GM18505 (cell line): ENCODE data around the gene CERS6.
"Not testable (repeated sequence)": the region's sequence is repeated elsewhere in the genome, so short reads cannot be mapped to it uniquely, and the experiment has no call there.

Source experiments
- ATAC-seq: cut with Tn5 transposase; IDR thresholded peaks from one replicate; pipeline ENCODE4 v1.9.1; 2021; ENCODE audit not compliant: unreplicated experiment
- POLR2A ChIP-seq: IDR thresholded peaks from 4 replicates; pipeline ENCODE4 v1.6.1; 2011; ENCODE audit warnings: borderline replicate concordance; ENCODE audit not compliant: insufficient read depth, insufficient read length; ENCODE audit errors: extremely low read depth

The CERS6 gene

DNA sequence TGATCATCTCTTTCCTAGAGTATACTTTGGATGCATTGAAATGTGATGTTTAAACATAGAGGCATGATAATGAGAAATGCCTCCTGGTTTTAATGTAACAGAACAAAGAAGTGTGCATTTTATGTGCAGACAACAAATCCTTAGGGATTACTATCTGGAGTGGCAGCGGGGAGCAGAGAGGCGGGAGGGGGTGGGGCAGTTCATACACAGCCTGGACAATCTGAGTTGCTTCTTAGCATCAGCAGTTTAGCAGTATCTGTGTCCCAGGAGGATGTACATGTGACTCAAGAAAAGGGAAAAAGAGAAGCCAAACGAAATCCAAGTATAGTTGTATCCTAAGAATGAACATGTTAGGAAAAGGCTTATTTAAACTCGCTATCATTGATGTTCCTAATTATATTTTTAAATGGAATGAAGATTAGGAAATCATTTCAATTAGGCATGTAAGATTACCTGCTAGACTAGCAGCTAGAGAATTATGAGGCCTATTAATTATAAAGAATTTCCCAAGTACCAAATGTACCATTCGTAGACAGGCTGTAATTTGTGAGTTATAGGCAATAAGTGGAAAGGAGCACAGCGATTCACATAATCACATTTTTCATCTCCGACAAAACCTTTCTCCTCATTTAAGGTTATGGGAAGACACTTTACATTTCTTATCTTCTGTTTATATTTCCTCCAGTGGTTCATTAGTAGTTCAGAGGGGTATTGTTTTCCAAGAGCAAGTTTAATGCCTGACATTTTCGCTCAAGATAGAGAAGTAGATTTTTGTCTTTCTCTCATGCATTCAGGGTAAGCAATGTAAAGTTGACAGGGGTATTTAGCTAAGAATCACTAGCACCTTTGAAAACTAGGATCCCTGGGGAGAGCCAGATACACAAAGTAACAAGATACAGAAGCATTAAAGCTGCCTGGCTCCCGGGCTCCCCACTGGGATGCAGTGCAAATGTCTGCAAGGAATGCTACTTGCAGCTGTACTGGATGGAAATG, 205.1 kb downstream of the CERS6 start:
- no peak for TF ChIP-seq POLR2A
- ATAC-seq = no peak

- no peak for TF ChIP-seq POLR2A
- ATAC-seq = no peak
These were observed 205.8 kb downstream of the CERS6 start for GRCh38 chr2:168661863-168662256.

DNA sequence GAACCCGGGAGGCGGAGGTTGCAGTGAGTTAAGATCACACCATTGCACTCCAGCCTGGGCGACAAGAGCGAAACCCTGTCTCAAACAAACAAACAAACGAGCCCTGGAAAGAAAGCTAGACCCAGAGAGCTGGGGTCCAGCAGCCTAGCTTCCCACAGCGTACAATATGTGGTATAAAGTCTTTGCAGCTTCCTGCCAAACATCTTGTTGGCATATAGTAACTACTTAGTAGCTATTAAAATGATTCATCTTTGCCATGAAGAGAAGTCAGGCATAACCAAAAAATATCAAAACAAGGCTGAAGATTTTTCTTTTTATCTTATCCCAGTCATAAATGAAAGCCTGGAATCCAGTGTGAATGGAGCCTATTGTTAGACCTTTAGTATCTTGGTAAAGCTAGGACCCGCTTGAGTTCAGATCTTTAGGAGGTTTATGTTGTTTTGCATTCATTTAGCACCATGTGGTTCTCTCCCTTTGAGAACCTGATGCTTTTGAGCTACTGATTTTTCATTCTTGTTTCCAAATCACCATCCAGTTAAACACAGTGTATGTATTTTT, 206.7 kb downstream of the CERS6 start:
- no peak for ATAC-seq
- TF ChIP-seq POLR2A = no peak

- no peak for ATAC-seq
- TF ChIP-seq POLR2A = no peak
These were observed 207.9 kb downstream of the CERS6 start for GRCh38 chr2:168663993-168664392.

DNA sequence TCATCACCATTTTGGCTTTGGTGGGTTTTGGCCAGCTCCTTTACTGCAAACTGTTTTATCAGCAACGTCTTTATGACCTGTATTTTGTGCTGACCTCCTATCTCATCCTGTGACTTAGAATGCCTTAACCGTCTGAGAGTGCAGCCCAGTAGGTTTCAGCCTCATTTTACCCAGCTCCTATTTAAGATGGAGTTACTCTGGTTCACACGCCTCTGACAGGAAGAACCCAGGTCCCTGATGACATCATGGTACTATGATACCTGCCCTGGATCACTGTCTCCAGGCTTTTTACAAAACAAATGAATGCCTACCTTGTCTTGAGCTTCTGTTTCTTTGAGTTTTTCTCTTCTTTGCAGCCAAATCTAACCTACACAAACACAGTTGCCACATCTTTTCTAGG, 208.6 kb downstream of the CERS6 start:
- not testable (repeated sequence) for ATAC-seq

- ATAC-seq = no peak
- no peak for TF ChIP-seq POLR2A
These were observed 210.3 kb downstream of the CERS6 start for GRCh38 chr2:168666339-168666738.

GRCh38 chr2:168667156-168667555, 211.1 kb downstream of the CERS6 start:
- TF ChIP-seq POLR2A = no peak
- ATAC-seq = no peak

DNA sequence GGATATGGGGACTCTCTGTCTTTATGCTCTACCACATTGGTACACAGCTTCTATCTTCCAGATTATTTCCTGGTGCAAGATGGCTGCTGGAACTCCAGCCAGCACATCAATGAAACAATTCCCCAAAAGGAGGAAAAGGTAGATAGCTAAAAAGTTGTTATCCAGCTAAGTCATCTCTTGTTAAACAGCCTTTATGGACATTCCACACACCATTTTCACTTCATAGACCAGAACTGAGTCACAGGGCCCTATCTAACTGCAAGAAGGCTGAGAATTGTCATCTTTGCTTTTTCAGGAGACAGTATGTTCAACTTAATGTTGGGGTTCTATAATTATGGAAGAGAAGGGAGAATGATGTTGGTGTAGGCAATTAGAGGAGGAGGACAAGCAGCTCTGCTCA, 213.1 kb downstream of the CERS6 start:
- no peak for ATAC-seq
- TF ChIP-seq POLR2A = no peak

GRCh38 chr2:168670478-168670877, 214.4 kb downstream of the CERS6 start:
- no peak for ATAC-seq
- no peak for TF ChIP-seq POLR2A

DNA sequence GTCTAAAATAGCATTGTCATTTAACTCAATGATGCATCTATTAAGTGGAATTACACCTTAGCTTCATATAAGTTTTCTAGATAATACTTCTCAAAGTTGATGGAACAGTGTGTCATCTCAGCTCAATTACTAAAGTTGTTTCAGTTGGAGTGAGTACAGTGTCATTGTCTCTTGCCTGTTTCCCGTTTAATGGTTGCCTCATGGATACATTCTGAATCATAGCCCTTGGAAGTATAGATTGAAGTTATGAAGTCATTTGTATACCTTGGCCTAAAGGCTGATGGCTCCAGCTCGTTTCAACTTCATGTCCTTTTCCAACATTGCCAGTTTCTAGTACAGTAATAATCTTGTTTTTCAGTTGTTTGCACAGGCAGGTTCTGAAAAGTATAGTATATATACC, 215.9 kb downstream of the CERS6 start:
- no peak for ATAC-seq
- TF ChIP-seq POLR2A = no peak

GRCh38 chr2:168673265-168674189, 217.5 kb downstream of the CERS6 start:
- no peak for ATAC-seq
- TF ChIP-seq POLR2A = no peak

DNA sequence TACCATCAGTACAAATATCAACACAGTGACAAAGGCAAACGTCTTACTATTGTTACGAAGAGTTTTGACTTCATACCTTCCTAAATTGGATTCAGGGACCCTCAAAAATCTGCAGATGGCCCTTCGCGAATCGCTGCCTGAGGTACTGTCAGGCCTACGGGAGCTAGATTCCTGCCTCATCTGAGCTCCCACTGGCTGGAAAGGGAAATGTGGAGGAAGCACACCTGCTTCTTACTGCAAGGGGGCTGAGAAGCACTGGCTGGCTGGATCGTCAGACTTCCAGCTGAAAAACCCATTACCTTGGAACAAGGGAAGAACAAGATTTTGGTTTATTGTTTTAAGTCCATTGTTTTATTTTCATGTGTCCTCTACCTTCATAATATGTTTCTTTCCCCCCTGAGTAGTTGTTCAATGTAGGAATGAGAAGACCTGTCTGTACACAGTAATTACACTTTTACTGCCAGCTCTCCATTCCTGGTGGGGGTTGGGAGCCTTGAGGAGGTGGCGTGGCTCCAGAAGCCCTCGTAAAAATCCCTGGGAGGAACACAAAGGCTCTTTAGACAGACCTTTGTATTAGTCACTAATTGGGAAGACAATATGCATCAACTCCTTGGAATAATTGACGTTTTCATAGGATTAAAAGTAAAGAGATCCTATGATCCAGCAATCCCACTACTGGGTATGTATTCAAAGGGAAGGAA, 222.2 kb downstream of the CERS6 start:
- TF ChIP-seq POLR2A = no peak
- no peak for ATAC-seq

DNA sequence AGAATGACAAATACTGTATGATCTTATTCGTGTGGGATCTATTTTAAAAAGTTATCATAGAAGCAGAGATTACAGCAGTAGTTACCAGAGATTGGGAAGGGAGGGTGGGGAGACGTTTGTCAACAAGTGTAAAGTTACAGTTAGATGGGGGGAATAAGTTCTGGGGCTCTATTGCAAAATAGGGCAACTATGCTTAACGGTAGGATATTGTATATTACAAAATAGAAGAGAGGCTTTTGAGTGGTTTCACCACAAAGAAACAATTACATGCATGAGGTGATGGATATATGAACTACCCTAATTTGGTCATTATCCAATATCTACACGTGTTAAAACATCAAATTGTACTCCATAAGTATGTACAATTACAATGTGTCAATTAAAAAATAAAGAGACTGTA, 223.0 kb downstream of the CERS6 start:
- TF ChIP-seq POLR2A = no peak

More for the DNA sequence above, 223.0 kb downstream of the CERS6 start:
- no peak for ATAC-seq
